ENCODE measurements around the gene GRHPR. TPM values are rescaled to one million over a fixed set of nuclear protein-coding genes. Genes with fewer than 3 reads are reported as not detected.

GRHPR gene
- total RNA-seq, 2 donors from 2014 or later = 129 to 137 TPM

GRCh38 chr9:37399336-37399735, 23.2 kb upstream of the GRHPR start:
- Histone ChIP-seq H3K4me1 (no peaks in the 10 kb centered on the region), H3K36me3 (no peaks in the 10 kb centered on the region), H3K27ac (no peak overlapping the region), H3K9me3 (no peaks in the 10 kb centered on the region), H3K27me3 (no peaks in the 10 kb centered on the region), H3K4me3 (no peak overlapping the region)
- no peak for TF ChIP-seq CTCF (IDR thresholded peaks at IDR 0.05)
- DNase-seq (ENCODE audit: low spot score) = no peak

DNA sequence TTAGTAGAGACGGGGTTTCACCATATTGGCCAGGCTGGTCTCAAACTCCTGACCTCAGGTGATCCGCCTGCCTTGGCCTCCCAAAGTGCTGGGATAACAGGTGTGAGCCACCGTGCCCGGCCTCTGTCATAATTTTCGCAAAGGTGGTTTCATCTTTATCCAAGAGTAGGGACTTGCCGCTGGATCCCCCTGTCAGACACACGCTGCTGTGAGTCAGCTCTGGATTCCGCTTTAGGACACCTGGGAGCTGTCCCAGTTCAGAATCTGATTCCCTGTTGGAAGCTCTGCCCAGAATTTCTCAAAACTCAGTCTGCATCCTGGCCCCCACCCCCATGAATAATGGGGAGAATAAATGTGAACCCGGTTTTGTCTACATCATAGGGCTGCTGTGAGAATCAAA, 17.9 kb upstream of the GRHPR start:
- Histone ChIP-seq H3K9me3 (no peaks in the 10 kb centered on the region), H3K27me3 (no peaks in the 10 kb centered on the region), H3K27ac (no peak overlapping the region), H3K4me1 (peaks cover 0 to 4% of the 10 kb centered on the region in 2 donors), H3K4me3 (no peak overlapping the region), H3K36me3 (no peaks in the 10 kb centered on the region)
- no peak for DNase-seq (ENCODE audit: low spot score)
- no peak for TF ChIP-seq CTCF (IDR thresholded peaks at IDR 0.05)

DNA sequence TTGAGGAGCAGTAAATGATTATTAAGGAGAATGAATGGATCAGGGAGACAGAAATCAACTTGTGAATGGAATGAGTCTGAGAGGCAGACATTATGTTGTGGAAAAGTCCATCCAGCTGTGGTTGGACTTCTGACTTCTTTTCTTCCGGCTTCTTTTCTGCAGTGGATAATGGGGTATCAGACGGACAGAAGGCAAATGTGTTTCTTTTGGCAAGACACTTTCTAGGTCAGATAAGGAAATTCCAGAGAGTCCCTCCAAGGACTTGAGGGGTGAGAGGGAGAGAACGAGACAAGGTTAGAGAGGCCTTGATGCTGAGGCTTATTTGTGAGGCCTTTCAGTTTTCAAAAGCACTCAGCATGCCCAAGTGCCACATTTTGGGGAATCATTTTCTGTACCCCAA, 17.1 kb upstream of the GRHPR start:
- Histone ChIP-seq H3K27ac (peak overlapping the region; percentile 4 to 40), H3K4me3 (no peak overlapping the region), H3K4me1 (peaks cover 0 to 4% of the 10 kb centered on the region in 2 donors), H3K9me3 (no peaks in the 10 kb centered on the region), H3K36me3 (no peaks in the 10 kb centered on the region), H3K27me3 (no peaks in the 10 kb centered on the region)
- no peak for DNase-seq (ENCODE audit: low spot score)
- no peak for TF ChIP-seq CTCF (IDR thresholded peaks at IDR 0.05)

GRCh38 chr9:37405764-37406380, 16.6 kb upstream of the GRHPR start:
- H3K36me3 ChIP-seq = no peaks in the 10 kb centered on the region
- no peaks in the 10 kb centered on the region for H3K9me3 ChIP-seq
- peaks cover 0 to 4% of the 10 kb centered on the region in 2 donors for H3K4me1 ChIP-seq
- no peak for DNase-seq (ENCODE audit: low spot score)
- H3K27ac ChIP-seq = peak overlapping the region; percentile 4 to 40
- H3K27me3 ChIP-seq = no peaks in the 10 kb centered on the region
- no peak for TF ChIP-seq CTCF (IDR thresholded peaks at IDR 0.05)
- no peak overlapping the region for H3K4me3 ChIP-seq

DNA sequence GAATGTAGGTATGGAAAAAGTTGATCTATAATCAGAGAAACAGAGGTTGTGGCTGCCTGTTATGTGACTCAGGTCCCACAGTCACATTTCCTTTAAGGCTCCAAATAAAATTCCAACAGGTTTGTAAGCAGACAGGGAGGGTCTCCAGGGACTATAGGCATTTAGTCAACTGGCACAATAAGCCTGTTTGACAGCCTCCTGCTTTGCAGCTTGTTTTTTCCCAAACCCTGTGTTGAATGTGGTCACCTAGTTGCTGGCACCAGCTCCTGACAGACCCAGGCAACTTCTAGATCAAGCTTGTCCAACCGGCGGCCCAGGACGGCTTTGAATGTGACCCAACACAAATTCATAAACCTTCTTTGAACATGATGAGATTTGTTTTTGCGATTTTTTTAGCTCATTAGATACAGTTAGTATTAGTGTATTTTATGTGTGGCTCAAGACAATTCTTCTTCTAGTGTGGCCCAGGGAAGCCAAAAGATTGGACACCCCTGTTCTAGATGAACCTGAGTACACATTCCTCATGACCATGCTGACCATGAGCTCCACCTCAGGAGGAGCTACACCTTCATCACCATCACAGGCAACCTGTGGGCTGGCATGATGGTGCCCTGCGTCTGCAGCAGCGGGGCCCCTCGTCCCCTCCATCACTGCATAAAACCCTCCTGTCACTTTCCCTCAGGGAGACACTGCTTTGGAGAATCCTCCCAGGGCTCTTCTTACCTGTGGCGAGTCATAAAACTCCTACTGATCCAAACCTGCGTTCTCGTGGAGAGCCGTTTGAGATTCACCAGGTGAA, 15.7 kb upstream of the GRHPR start:
- no peaks in the 10 kb centered on the region for H3K36me3 ChIP-seq
- no peaks in the 10 kb centered on the region for H3K27me3 ChIP-seq
- TF ChIP-seq CTCF (IDR thresholded peaks at IDR 0.05) = no peak
- H3K4me1 ChIP-seq = peaks cover 0 to 4% of the 10 kb centered on the region in 2 donors
- H3K4me3 ChIP-seq = no peak overlapping the region
- H3K9me3 ChIP-seq = no peaks in the 10 kb centered on the region
- no peak for DNase-seq (ENCODE audit: low spot score)
- H3K27ac ChIP-seq = no peak overlapping the region

Data from right atrium auricular region (tissue), 2 donors.